Colonic mucosa (tissue), 4 donors: ENCODE results near the gene JOSD1. TPM values are rescaled to one million over a fixed set of nuclear protein-coding genes. Genes with fewer than 3 reads are reported as not detected.
A peak's percentile ranks its signal among the peaks of the same experiment; 100 is the strongest.

Experiments
- DNase-seq: peaks from one replicate; pipeline ENCODE4 v3.0.0-alpha.2; 2020
- H3K27ac ChIP-seq: fragments of 200-600 bp; one replicate; pipeline ENCODE4 v1.8.0; 2021
- H3K27me3 ChIP-seq: fragments of 200-600 bp; one replicate; pipeline ENCODE4 v1.8.0; 2021
- H3K36me3 ChIP-seq: fragments of 200-600 bp; one replicate; pipeline ENCODE4 v1.8.0; 2021
- H3K4me1 ChIP-seq: fragments of 200-600 bp; one replicate; pipeline ENCODE4 v1.8.0; 2021; ENCODE audit warnings: mild to moderate bottlenecking
- H3K4me3 ChIP-seq: fragments of 200-600 bp; one replicate; pipeline ENCODE4 v1.8.0; 2021
- H3K9ac ChIP-seq, 2 donors: one replicate each; pipeline ENCODE4 v1.7.0; 2013; ENCODE audit warnings: control low read depth in 2 of 2, low read depth in 2 of 2, low read length in 2 of 2
- H3K9me3 ChIP-seq: fragments of 200-600 bp; one replicate; pipeline ENCODE4 v1.8.0; 2021
- CTCF ChIP-seq: fragments of 200-600 bp; IDR thresholded peaks from one replicate; pipeline ENCODE4 v1.8.0; 2022; ENCODE audit warnings: antibody characterized with exemption, mild to moderate bottlenecking
- intact Hi-C: fragments of 100-400 bp; cut with DNase I; formaldehyde crosslinking; loops from one replicate; pipeline ENCODE4 v1.14.1; 2022
- total RNA-seq, 2 donors: library from RNA; stranded (reverse); fragmentation: NEBNext Ultra II Directional in 1 of 2; extraction: Animal tissue kit (Norgen Biotek cat#: 25700) in 1 of 2; gene quantifications; one replicate each; pipeline ENCODE4 v1.2.1, GENCODE V29; 2021
- donor health status: healthy.
- donor health status: DM: no; HTN: no; CAD: no.
- donor health status: DM: no; HTN: no; CAD: no.

The JOSD1 gene
- total RNA-seq, 2 donors from 2014 or later: 52.4 to 108 TPM

- no peak for TF ChIP-seq CTCF
- H3K9me3 ChIP-seq: no peaks in the 10 kb centered on the region
- H3K27ac ChIP-seq: peak overlapping the region; percentile 87
- intact Hi-C loops: no loop called here
- H3K4me1 ChIP-seq: peaks cover 19% of the 10 kb centered on the region
- peak; percentile 70 for DNase-seq
- no peak overlapping the region for H3K4me3 ChIP-seq
- H3K36me3 ChIP-seq: no peaks in the 10 kb centered on the region
- H3K9ac ChIP-seq: peak overlapping the region in 1 of 2 donors; percentile 72
- no peaks in the 10 kb centered on the region for H3K27me3 ChIP-seq
These were observed 6.7 kb downstream of the JOSD1 start for GRCh38 chr22:38694049-38694448.

GRCh38 chr22:38689651-38690050, 11.1 kb downstream of the JOSD1 start:
- DNase-seq: no peak
- no peak for TF ChIP-seq CTCF
- Histone ChIP-seq H3K4me1 (peaks cover 7% of the 10 kb centered on the region), H3K36me3 (peaks cover 12% of the 10 kb centered on the region), H3K9ac (peak overlapping the region in 1 of 2 donors; percentile 38), H3K27ac (no peak overlapping the region), H3K4me3 (no peak overlapping the region), H3K27me3 (no peaks in the 10 kb centered on the region), H3K9me3 (no peaks in the 10 kb centered on the region)
- intact Hi-C loops: no loop called here

- H3K36me3 ChIP-seq: peaks cover 19% of the 10 kb centered on the region
- H3K4me3 ChIP-seq: no peak overlapping the region
- no peaks in the 10 kb centered on the region for H3K9me3 ChIP-seq
- H3K27ac ChIP-seq: no peak overlapping the region
- no peak for TF ChIP-seq CTCF
- H3K27me3 ChIP-seq: no peaks in the 10 kb centered on the region
- H3K9ac ChIP-seq: no peak overlapping the region
- H3K4me1 ChIP-seq: peaks cover 7% of the 10 kb centered on the region
- no peak for DNase-seq
- intact Hi-C loops: no loop called here
These were observed 15.0 kb downstream of the JOSD1 start for GRCh38 chr22:38685761-38686160.

- intact Hi-C loops: no loop called here
- H3K4me3 ChIP-seq: no peak overlapping the region
- no peak for TF ChIP-seq CTCF
- H3K27me3 ChIP-seq: no peaks in the 10 kb centered on the region
- H3K27ac ChIP-seq: no peak overlapping the region
- no peak for DNase-seq
- H3K36me3 ChIP-seq: peaks cover 19% of the 10 kb centered on the region
- H3K9me3 ChIP-seq: no peaks in the 10 kb centered on the region
- peaks cover under 1% of the 10 kb centered on the region for H3K4me1 ChIP-seq
- H3K9ac ChIP-seq: no peak overlapping the region
These were observed 15.8 kb downstream of the JOSD1 start for GRCh38 chr22:38684895-38685294.

- H3K36me3 ChIP-seq: peaks cover 10% of the 10 kb centered on the region
- intact Hi-C loops: no loop called here
- H3K27ac ChIP-seq: peak within 1 kb of the TSS; percentile 59
- TF ChIP-seq CTCF: peak; percentile 38
- no peaks in the 10 kb centered on the region for H3K4me1 ChIP-seq
- peak within 1 kb of the TSS; percentile 73 to 91 for H3K9ac ChIP-seq
- no peaks in the 10 kb centered on the region for H3K27me3 ChIP-seq
- peak; percentile 91 for DNase-seq
- H3K9me3 ChIP-seq: no peaks in the 10 kb centered on the region
- peak within 1 kb of the TSS; percentile 85 for H3K4me3 ChIP-seq
These were observed 19.0 kb downstream of the JOSD1 start, which contains the start of gene TOMM22 for GRCh38 chr22:38681582-38682335. Gene TOMM22 (plus strand): TSS chr22:38681957. CDS start chr22:38681979, 22 bp downstream.
